Activated naive CD8-positive, alpha-beta T cell treated with anti-CD3 and anti-CD28 coated beads, Interleukin-2, amount 50 U/mL, for 24 hours (primary cell): Measurements from ENCODE around the gene HM13.
A peak's percentile ranks its signal among the peaks of the same experiment; 100 is the strongest.

Experiments
- ATAC-seq: fragments of 150-1000 bp; cut with Tn5 transposase; one replicate; pipeline ENCODE4 v1.10.0; 2021
- DNase-seq: peaks from one replicate; pipeline ENCODE4 v3.0.0; 2021
- H3K27ac Mint-ChIP-seq: one replicate; pipeline ENCODE4 v1.8.0; 2021; ENCODE audit warnings: mild to moderate bottlenecking, mixed read lengths
- H3K27me3 Mint-ChIP-seq: one replicate; pipeline ENCODE4 v1.8.0; 2021; ENCODE audit warnings: mixed read lengths
- H3K36me3 Mint-ChIP-seq: one replicate; pipeline ENCODE4 v1.8.0; 2021; ENCODE audit warnings: low read depth, mixed read lengths
- H3K4me1 Mint-ChIP-seq: one replicate; pipeline ENCODE4 v1.8.0; 2021; ENCODE audit warnings: mixed read lengths
- H3K4me3 Mint-ChIP-seq: one replicate; pipeline ENCODE4 v1.8.0; 2021; ENCODE audit warnings: mild to moderate bottlenecking, moderate library complexity, mixed read lengths
- H3K9me3 Mint-ChIP-seq: one replicate; pipeline ENCODE4 v1.8.0; 2021; ENCODE audit warnings: mixed read lengths

The HM13 gene

GRCh38 chr20:31562241-31562640 is 48.0 kb downstream of the HM13 start:
- Mint-ChIP-seq H3K4me3 (no peak overlapping the region), H3K36me3 (peaks cover 50% of the 10 kb centered on the region), H3K27me3 (no peaks in the 10 kb centered on the region), H3K9me3 (no peaks in the 10 kb centered on the region), H3K4me1 (peaks cover 36% of the 10 kb centered on the region), H3K27ac (no peak overlapping the region)
- no peak for ATAC-seq
- DNase-seq = no peak

GRCh38 chr20:31564284-31564683 is 50.0 kb downstream of the HM13 start:
- Mint-ChIP-seq H3K9me3 (no peaks in the 10 kb centered on the region), H3K4me1 (peaks cover 38% of the 10 kb centered on the region), H3K4me3 (no peak overlapping the region), H3K27ac (no peak overlapping the region), H3K27me3 (no peaks in the 10 kb centered on the region), H3K36me3 (peaks cover 48% of the 10 kb centered on the region)
- no peak for ATAC-seq
- DNase-seq = no peak

DNA sequence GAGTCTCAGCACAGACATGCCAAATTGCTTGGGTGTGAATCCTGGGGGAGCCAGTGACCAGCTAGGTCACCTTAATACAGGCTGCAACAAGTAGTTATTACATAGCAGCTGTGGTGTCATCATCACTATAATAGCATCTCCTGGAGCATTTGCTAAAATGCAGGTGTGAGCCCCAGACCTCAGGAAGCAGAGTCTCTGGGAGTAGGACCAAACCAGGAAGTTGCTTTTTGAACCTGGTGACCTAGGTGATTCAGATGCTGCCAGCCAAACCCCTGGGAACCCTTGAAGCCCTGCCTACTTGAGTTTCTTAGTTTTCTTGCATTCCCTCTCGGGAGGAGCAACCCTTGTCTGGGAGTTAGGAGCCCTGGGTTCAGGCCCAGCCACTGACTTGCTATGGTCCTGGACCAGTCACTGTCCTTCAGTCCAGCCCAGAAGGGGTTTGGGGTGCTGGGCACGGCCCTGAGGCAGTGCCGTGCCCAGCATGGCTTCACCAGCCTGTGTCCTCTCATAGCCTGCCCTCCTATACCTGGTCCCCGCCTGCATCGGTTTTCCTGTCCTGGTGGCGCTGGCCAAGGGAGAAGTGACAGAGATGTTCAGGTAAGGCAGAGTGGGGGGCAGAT is 51.6 kb downstream of the HM13 start:
- no peak for ATAC-seq

GRCh38 chr20:31566319-31566657 is 52.0 kb downstream of the HM13 start:
- ATAC-seq (no peak), DNase-seq (no peak)
- Mint-ChIP-seq H3K27ac (peak overlapping the region; percentile 49), H3K4me3 (no peak overlapping the region), H3K4me1 (peaks cover 25% of the 10 kb centered on the region), H3K27me3 (no peaks in the 10 kb centered on the region), H3K36me3 (peaks cover 36% of the 10 kb centered on the region), H3K9me3 (no peaks in the 10 kb centered on the region)

More for the DNA sequence above, 51.6 kb downstream of the HM13 start:
- Mint-ChIP-seq H3K36me3 (peaks cover 41% of the 10 kb centered on the region), H3K27me3 (no peaks in the 10 kb centered on the region), H3K9me3 (no peaks in the 10 kb centered on the region), H3K27ac (no peak overlapping the region), H3K4me3 (no peak overlapping the region), H3K4me1 (peaks cover 30% of the 10 kb centered on the region)
- no peak for DNase-seq

GRCh38 chr20:31566658-31567379 is 52.6 kb downstream of the HM13 start:
- ATAC-seq = peak; percentile 40
- no peak for DNase-seq
- H3K27ac Mint-ChIP-seq = peak overlapping the region; percentile 49
- H3K4me1 Mint-ChIP-seq = peaks cover 23% of the 10 kb centered on the region
- peaks cover 32% of the 10 kb centered on the region for H3K36me3 Mint-ChIP-seq
- no peak overlapping the region for H3K4me3 Mint-ChIP-seq
- no peaks in the 10 kb centered on the region for H3K9me3 Mint-ChIP-seq
- H3K27me3 Mint-ChIP-seq = no peaks in the 10 kb centered on the region

GRCh38 chr20:31567380-31567720 is 53.1 kb downstream of the HM13 start:
- Mint-ChIP-seq H3K4me3 (no peak overlapping the region), H3K4me1 (peaks cover 28% of the 10 kb centered on the region), H3K27ac (no peak overlapping the region), H3K36me3 (peaks cover 28% of the 10 kb centered on the region), H3K27me3 (no peaks in the 10 kb centered on the region), H3K9me3 (no peaks in the 10 kb centered on the region)
- ATAC-seq (no peak), DNase-seq (no peak)

DNA sequence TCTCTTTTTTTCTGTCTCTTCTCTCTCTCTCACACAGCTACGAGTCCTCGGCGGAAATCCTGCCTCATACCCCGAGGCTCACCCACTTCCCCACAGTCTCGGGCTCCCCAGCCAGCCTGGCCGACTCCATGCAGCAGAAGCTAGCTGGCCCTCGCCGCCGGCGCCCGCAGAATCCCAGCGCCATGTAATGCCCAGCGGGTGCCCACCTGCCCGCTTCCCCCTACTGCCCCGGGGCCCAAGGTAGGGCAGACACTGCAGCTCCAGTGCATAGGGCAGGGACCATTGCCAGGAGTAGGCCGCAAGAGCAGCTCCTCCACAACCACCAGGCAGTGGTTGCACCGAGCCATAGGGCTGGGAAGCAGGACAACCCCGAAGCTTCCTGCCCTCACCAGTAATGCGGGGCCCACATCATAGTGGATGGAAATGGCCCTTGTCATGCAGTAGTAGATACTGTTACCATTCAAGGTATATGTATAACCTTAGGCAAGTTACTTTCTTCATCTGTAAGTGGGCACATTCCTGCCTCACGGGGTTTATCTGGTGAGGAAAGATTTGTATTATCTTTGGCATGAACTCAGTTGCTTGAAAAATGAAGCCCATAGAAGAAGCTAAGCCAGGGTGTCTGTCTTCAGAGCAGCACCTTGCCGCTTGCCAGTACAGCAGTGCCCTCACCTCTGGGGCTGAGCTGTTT is 53.9 kb downstream of the HM13 start:
- Mint-ChIP-seq H3K9me3 (no peaks in the 10 kb centered on the region), H3K4me3 (no peak overlapping the region)

DNA sequence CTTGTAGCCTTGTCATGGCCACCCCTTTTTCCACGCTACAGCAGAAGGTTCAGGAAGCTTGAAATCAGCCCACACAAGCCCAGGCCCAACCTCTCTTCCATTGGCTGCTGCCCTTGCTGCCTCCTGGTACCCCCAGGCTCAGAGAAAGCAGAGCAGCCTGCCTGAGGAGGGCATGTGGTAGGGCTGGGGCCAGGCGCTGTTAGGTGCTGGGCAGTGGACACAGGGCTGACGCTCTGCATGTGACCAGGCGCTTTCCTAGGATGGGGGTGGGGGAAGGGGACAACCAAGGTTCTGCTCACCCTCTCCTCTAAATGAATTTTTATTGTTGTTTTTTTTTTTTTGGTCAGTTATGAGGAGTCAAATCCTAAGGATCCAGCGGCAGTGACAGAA is 54.5 kb downstream of the HM13 start:
- DNase-seq (no peak), ATAC-seq (no peak)
- Mint-ChIP-seq H3K4me1 (peaks cover 38% of the 10 kb centered on the region), H3K27ac (peak overlapping the region; percentile 31), H3K36me3 (peaks cover 20% of the 10 kb centered on the region), H3K27me3 (no peaks in the 10 kb centered on the region), H3K4me3 (no peak overlapping the region), H3K9me3 (no peaks in the 10 kb centered on the region)

More for the DNA sequence above, 53.9 kb downstream of the HM13 start:
- DNase-seq = no peak
- H3K36me3 Mint-ChIP-seq = peaks cover 20% of the 10 kb centered on the region
- H3K27ac Mint-ChIP-seq = peak overlapping the region; percentile 31
- H3K27me3 Mint-ChIP-seq = no peaks in the 10 kb centered on the region
- no peak for ATAC-seq
- H3K4me1 Mint-ChIP-seq = peaks cover 33% of the 10 kb centered on the region

DNA sequence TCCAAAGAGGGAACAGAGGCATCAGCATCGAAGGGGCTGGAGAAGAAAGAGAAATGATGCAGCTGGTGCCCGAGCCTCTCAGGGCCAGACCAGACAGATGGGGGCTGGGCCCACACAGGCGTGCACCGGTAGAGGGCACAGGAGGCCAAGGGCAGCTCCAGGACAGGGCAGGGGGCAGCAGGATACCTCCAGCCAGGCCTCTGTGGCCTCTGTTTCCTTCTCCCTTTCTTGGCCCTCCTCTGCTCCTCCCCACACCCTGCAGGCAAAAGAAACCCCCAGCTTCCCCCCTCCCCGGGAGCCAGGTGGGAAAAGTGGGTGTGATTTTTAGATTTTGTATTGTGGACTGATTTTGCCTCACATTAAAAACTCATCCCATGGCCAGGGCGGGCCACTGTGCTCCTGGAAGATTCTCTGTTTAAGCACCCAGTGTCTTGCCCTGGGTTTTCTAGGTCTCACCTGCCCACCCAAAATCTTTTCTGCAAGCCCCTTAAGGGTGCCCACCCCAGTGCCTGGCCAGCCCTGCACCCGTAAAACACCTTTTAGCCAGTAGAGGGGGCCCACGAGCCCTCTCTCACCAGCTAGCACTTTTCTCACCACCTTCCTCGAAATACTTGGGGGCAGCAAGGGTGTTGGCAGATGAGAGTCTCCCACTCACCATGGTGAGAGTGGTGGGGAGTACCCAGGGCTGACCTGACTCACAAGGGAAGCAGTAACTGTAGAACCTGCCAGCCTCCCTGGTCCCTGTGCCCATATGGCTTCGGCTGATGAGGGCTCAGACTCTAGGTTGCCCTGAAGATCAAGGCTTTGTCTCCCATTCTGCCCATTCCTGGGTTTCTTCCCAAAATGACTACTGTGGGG is 55.1 kb downstream of the HM13 start:
- DNase-seq = peak; percentile 78
- H3K9me3 Mint-ChIP-seq = no peaks in the 10 kb centered on the region
- no peaks in the 10 kb centered on the region for H3K27me3 Mint-ChIP-seq
- H3K36me3 Mint-ChIP-seq = peaks cover 16% of the 10 kb centered on the region
- H3K4me3 Mint-ChIP-seq = no peak overlapping the region
- H3K27ac Mint-ChIP-seq = peak overlapping the region; percentile 46
- H3K4me1 Mint-ChIP-seq = peaks cover 43% of the 10 kb centered on the region
- peak; percentile 8 for ATAC-seq

GRCh38 chr20:31570021-31570463 is 55.8 kb downstream of the HM13 start:
- no peak for DNase-seq
- Mint-ChIP-seq H3K27ac (no peak overlapping the region), H3K36me3 (peaks cover 13% of the 10 kb centered on the region), H3K9me3 (no peaks in the 10 kb centered on the region), H3K27me3 (no peaks in the 10 kb centered on the region), H3K4me1 (peaks cover 43% of the 10 kb centered on the region), H3K4me3 (no peak overlapping the region)
- no peak for ATAC-seq

DNA sequence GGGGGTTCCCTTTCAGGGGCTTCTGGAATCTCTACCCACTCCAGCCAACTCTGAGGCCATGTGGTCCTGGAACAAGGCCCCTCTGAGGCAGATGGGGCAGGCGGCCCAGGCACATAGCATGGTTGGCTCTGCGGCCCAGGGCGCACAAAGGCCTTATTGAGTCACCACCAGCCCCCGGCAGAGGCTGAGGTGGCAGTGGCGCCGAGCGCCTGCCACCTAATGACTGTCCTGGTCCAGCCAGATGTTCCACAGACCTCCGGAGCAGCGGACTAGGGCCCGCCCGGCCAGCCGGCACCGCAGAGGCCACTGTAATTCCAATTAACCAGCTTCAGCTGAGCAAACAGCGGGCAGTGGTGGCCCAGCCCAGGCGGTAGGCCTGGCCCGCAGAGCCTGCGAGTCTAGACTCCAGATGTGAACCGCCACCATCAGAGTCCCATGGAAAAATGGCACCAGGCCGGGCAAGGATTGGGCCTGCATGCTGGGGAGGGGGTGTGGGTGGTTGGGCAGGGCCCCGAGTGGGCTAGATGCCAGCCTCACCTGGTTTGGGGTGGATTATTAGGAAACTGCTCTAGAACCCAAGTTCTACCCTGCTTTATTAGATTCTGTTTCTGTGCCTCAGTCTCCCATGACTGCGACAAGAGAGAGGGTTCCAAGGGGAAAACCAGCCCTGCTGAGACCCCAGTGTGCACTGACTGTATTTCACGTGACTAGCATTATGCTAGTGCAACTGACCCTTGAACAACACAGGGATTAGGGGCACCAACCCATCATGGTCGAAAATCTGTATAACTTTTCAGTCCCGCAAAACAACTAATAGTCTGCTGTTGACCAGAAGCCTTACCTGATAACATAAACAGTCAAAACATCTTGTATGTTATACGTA is 56.7 kb downstream of the HM13 start:
- Mint-ChIP-seq H3K27ac (no peak overlapping the region), H3K36me3 (peaks cover 11% of the 10 kb centered on the region), H3K9me3 (no peaks in the 10 kb centered on the region), H3K4me1 (peaks cover 42% of the 10 kb centered on the region), H3K27me3 (no peaks in the 10 kb centered on the region), H3K4me3 (peak overlapping the region; percentile 11)
- DNase-seq (no peak), ATAC-seq (no peak)

GRCh38 chr20:31572042-31572700 is 57.9 kb downstream of the HM13 start:
- ATAC-seq (no peak), DNase-seq (peak; percentile 30)
- Mint-ChIP-seq H3K9me3 (no peaks in the 10 kb centered on the region), H3K27me3 (no peaks in the 10 kb centered on the region), H3K4me3 (peak overlapping the region; percentile 75), H3K27ac (peak overlapping the region; percentile 69), H3K36me3 (peaks cover 11% of the 10 kb centered on the region), H3K4me1 (peaks cover 32% of the 10 kb centered on the region)
